ENCODE measurements around the gene ABCA7.

Gene ABCA7

DNA sequence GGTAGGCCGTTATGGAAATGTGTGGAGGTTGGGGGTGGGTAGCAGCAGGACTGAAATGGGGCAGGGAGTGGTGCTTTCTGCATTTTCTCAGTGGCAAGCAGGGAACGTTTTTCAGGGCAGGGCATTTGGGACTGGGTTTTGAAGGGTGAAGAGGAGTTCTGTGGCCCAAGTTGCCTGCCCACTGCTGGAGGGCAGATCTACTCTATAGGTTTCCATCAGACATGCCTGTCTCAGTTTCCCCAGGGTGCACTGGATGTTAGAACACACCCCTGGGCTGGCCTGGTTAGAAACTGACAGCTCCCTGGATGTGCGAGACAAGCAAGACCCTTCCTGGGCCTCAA is 40.6 kb upstream of the ABCA7 start:
- H3K4me2 ChIP-seq (ENCODE audit: low read length), result no peak overlapping the region
- H3K4me1 ChIP-seq (ENCODE audit: control insufficient read depth, low read length), result peaks cover 16% of the 10 kb centered on the region
- H3K36me3 ChIP-seq (ENCODE audit: control insufficient read depth, low read length), result no peaks in the 10 kb centered on the region; the same call in 1 of the 2 replicates
- no peaks in the 10 kb centered on the region for H3K79me2 ChIP-seq (ENCODE audit: control insufficient read depth, low read length)
- H3K27me3 ChIP-seq (ENCODE audit: control insufficient read depth, low read length), result peaks cover 44% of the 10 kb centered on the region
- no peaks in the 10 kb centered on the region for H3K9me3 ChIP-seq (ENCODE audit: control insufficient read depth, insufficient read depth, low read length)
- H4K20me1 ChIP-seq (ENCODE audit: control insufficient read depth, insufficient read depth, low read depth, low read length), result no peaks in the 10 kb centered on the region
- 0 out of 2 replicates have a peak, but pooled peaks cover 3% of the 10 kb centered on the region for H3F3A ChIP-seq (ENCODE audit: control insufficient read depth, insufficient read depth)
- no peaks in the 10 kb centered on the region for H3K9me2 ChIP-seq (replicated peaks; ENCODE audit: control insufficient read depth, low read length)
- H3K27ac ChIP-seq (ENCODE audit: low read depth, low read length), result no peak overlapping the region
- H3K4me3 ChIP-seq (ENCODE audit: low read length), result no peak overlapping the region
- TF ChIP-seq, protein P1, sequence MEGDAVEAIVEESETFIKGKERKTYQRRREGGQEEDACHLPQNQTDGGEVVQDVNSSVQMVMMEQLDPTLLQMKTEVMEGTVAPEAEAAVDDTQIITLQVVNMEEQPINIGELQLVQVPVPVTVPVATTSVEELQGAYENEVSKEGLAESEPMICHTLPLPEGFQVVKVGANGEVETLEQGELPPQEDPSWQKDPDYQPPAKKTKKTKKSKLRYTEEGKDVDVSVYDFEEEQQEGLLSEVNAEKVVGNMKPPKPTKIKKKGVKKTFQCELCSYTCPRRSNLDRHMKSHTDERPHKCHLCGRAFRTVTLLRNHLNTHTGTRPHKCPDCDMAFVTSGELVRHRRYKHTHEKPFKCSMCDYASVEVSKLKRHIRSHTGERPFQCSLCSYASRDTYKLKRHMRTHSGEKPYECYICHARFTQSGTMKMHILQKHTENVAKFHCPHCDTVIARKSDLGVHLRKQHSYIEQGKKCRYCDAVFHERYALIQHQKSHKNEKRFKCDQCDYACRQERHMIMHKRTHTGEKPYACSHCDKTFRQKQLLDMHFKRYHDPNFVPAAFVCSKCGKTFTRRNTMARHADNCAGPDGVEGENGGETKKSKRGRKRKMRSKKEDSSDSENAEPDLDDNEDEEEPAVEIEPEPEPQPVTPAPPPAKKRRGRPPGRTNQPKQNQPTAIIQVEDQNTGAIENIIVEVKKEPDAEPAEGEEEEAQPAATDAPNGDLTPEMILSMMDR (IDR thresholded peaks at IDR 0.05; ENCODE audit: low read depth, low read length, poor library complexity, severe bottlenecking), result no peak
- TF ChIP-seq EZH2phosphoT487 (IDR thresholded peaks at IDR 0.05; ENCODE audit: borderline replicate concordance, low read length), result no peak

DNA sequence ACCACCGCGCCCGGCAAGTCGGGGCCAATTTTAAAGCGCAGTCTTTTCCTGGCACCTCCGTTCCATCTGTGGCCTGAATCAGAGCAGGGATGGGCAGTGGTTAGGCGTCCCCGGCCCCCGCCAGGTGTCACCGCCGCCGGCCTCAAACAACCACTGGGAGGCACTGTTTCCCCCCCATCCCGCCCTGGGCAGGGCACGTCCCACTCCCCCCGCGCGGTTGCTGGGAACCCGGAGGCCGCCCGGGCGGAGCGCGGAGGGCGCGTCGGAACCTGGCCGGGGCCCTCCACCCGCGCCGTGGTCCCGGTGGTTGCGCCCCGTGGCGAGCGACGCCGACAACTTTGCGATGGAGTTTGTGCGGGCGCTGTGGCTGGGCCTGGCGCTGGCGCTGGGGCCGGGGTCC is 39.8 kb upstream of the ABCA7 start, which contains the start of gene GRIN3B:
Gene GRIN3B (plus strand): TSS at position 325 of the 400 bp plus-strand sequence. CDS start 19 bp downstream, at position 344.
- Histone ChIP-seq H3F3A (ENCODE audit: control insufficient read depth, insufficient read depth) (0 out of 2 replicates have a peak, but pooled peaks cover 3% of the 10 kb centered on the region), H3K9me3 (ENCODE audit: control insufficient read depth, insufficient read depth, low read length) (no peaks in the 10 kb centered on the region), H4K20me1 (ENCODE audit: control insufficient read depth, insufficient read depth, low read depth, low read length) (no peaks in the 10 kb centered on the region), H3K36me3 (ENCODE audit: control insufficient read depth, low read length) (no peaks in the 10 kb centered on the region), H3K79me2 (ENCODE audit: control insufficient read depth, low read length) (no peaks in the 10 kb centered on the region), H3K4me1 (ENCODE audit: control insufficient read depth, low read length) (peaks cover 16% of the 10 kb centered on the region), H3K9me2 (replicated peaks; ENCODE audit: control insufficient read depth, low read length) (no peaks in the 10 kb centered on the region), H3K27me3 (ENCODE audit: control insufficient read depth, low read length) (peaks cover 44% of the 10 kb centered on the region), H3K27ac (ENCODE audit: low read depth, low read length) (no peak within 1 kb of the TSS), H3K4me2 (ENCODE audit: low read length) (peak within 1 kb of the TSS; percentile 36; the same call in 1 of the 2 replicates), H3K4me3 (ENCODE audit: low read length) (no peak within 1 kb of the TSS)
- TF ChIP-seq, protein P1 (IDR thresholded peaks at IDR 0.05; ENCODE audit: low read depth, low read length, poor library complexity, severe bottlenecking), result peak; percentile 56
- no peak for TF ChIP-seq EZH2phosphoT487 (IDR thresholded peaks at IDR 0.05; ENCODE audit: borderline replicate concordance, low read length)

DNA sequence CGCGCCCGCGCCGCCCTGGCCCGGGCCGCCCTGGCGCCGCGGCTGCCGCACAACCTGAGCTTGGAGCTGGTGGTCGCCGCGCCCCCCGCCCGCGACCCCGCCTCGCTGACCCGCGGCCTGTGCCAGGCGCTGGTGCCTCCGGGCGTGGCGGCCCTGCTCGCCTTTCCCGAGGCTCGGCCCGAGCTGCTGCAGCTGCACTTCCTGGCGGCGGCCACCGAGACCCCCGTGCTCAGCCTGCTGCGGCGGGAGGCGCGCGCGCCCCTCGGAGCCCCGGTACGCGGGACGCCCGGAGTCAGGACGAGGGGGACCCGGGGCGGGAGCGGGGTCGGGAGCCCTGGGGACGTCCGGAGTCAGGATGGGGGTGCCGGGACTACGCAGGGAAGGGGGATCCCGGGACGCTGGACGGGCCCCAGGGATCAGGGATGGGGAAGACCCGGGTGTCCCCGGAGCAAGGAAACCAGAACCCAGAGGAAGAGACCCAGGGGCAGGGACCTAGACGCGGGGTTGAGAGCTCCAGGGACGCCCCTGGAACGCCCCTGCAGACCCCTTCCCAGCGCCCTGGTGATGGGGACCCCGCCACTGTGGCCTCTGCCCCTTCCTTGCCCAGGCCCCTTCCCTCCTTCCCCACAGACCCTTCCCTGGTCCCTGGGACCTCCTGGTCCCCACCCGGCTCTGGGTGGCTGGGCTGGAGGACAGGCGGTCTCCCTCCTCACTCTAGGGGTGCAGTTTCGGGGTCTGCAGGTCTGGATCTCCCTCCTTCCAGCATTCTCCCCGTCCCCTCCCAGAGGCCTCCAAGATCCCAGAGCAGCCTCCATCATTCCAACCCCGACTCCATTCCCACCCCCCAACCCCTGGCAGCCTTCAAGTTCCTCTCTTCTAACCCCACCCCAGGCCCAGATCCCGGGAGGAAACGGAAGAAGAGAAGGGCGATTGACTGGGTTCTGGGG is 39.0 kb upstream of the ABCA7 start:
- no peak overlapping the region for H3K4me3 ChIP-seq (ENCODE audit: low read length)
- no peaks in the 10 kb centered on the region for H3K9me3 ChIP-seq (ENCODE audit: control insufficient read depth, insufficient read depth, low read length)
- no peaks in the 10 kb centered on the region for H4K20me1 ChIP-seq (ENCODE audit: control insufficient read depth, insufficient read depth, low read depth, low read length)
- H3K36me3 ChIP-seq (ENCODE audit: control insufficient read depth, low read length), result no peaks in the 10 kb centered on the region
- no peaks in the 10 kb centered on the region for H3K9me2 ChIP-seq (replicated peaks; ENCODE audit: control insufficient read depth, low read length)
- H3K79me2 ChIP-seq (ENCODE audit: control insufficient read depth, low read length), result no peaks in the 10 kb centered on the region
- no peak overlapping the region for H3K27ac ChIP-seq (ENCODE audit: low read depth, low read length)
- H3K4me2 ChIP-seq (ENCODE audit: low read length), result 0 out of 2 replicates have a peak overlapping the region, but pooled peaks have one; percentile 14
- H3F3A ChIP-seq (ENCODE audit: control insufficient read depth, insufficient read depth), result 0 out of 2 replicates have a peak, but pooled peaks cover 3% of the 10 kb centered on the region
- peaks cover 16% of the 10 kb centered on the region for H3K4me1 ChIP-seq (ENCODE audit: control insufficient read depth, low read length)
- TF ChIP-seq, protein P1 (IDR thresholded peaks at IDR 0.05; ENCODE audit: low read depth, low read length, poor library complexity, severe bottlenecking), result no peak
- TF ChIP-seq EZH2phosphoT487 (IDR thresholded peaks at IDR 0.05; ENCODE audit: borderline replicate concordance, low read length), result no peak
- H3K27me3 ChIP-seq (ENCODE audit: control insufficient read depth, low read length), result peaks cover 42% of the 10 kb centered on the region

Measured in DOHH2 (cell line).